ENCODE data around the gene CCDC127.

CCDC127 gene

DNA sequence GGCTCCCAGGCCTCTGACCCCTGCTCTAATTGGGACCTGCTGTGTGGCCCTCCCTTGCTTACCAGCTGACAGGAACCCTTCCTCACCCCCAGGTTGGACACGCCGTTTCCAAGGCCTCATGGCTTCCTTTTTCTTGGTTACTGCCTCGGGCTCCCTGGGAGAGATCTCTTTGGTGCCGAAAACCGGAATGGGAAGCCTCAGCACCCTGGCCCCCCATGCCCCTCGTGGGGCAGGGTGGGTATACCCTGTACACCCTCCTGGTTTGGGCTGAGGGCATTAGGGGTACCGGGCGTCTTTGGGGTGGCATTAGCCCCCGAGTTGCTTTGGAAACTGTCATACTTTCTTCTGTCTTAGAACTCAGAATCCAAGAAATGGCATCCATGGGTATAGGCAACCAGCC, 36.8 kb downstream of the CCDC127 start:
- no peak for ATAC-seq
- no peak for TF ChIP-seq CSDC2 (CRISPR knock-in tag; IDR thresholded peaks at IDR 0.05)
- TF ChIP-seq ESRRG (CRISPR knock-in tag; IDR thresholded peaks at IDR 0.05) = no peak
- no peak for TF ChIP-seq TOX (CRISPR knock-in tag; IDR thresholded peaks at IDR 0.05; ENCODE audit: borderline replicate concordance)
- TF ChIP-seq PPARA (CRISPR knock-in tag; IDR thresholded peaks at IDR 0.05; ENCODE audit: borderline replicate concordance) = no peak
- no peak for TF ChIP-seq ZNF565 (CRISPR knock-in tag; conservative IDR thresholded peaks at IDR 0.05; ENCODE audit: low read depth)
- TF ChIP-seq SNAI2 (CRISPR knock-in tag; IDR thresholded peaks at IDR 0.05) = no peak
- TF ChIP-seq, protein P1, sequence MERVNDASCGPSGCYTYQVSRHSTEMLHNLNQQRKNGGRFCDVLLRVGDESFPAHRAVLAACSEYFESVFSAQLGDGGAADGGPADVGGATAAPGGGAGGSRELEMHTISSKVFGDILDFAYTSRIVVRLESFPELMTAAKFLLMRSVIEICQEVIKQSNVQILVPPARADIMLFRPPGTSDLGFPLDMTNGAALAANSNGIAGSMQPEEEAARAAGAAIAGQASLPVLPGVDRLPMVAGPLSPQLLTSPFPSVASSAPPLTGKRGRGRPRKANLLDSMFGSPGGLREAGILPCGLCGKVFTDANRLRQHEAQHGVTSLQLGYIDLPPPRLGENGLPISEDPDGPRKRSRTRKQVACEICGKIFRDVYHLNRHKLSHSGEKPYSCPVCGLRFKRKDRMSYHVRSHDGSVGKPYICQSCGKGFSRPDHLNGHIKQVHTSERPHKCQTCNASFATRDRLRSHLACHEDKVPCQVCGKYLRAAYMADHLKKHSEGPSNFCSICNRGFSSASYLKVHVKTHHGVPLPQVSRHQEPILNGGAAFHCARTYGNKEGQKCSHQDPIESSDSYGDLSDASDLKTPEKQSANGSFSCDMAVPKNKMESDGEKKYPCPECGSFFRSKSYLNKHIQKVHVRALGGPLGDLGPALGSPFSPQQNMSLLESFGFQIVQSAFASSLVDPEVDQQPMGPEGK (CRISPR knock-in tag; IDR thresholded peaks at IDR 0.05; ENCODE audit: borderline replicate concordance) = no peak
- no peak for TF ChIP-seq ARNTL (CRISPR knock-in tag; IDR thresholded peaks at IDR 0.05; ENCODE audit: borderline replicate concordance, low read depth)
- TF ChIP-seq, protein P2, sequence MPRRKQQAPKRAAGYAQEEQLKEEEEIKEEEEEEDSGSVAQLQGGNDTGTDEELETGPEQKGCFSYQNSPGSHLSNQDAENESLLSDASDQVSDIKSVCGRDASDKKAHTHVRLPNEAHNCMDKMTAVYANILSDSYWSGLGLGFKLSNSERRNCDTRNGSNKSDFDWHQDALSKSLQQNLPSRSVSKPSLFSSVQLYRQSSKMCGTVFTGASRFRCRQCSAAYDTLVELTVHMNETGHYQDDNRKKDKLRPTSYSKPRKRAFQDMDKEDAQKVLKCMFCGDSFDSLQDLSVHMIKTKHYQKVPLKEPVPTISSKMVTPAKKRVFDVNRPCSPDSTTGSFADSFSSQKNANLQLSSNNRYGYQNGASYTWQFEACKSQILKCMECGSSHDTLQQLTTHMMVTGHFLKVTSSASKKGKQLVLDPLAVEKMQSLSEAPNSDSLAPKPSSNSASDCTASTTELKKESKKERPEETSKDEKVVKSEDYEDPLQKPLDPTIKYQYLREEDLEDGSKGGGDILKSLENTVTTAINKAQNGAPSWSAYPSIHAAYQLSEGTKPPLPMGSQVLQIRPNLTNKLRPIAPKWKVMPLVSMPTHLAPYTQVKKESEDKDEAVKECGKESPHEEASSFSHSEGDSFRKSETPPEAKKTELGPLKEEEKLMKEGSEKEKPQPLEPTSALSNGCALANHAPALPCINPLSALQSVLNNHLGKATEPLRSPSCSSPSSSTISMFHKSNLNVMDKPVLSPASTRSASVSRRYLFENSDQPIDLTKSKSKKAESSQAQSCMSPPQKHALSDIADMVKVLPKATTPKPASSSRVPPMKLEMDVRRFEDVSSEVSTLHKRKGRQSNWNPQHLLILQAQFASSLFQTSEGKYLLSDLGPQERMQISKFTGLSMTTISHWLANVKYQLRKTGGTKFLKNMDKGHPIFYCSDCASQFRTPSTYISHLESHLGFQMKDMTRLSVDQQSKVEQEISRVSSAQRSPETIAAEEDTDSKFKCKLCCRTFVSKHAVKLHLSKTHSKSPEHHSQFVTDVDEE (CRISPR knock-in tag; IDR thresholded peaks at IDR 0.05) = no peak
- TF ChIP-seq ZC3H10 (CRISPR knock-in tag; IDR thresholded peaks at IDR 0.05) = no peak
- TF ChIP-seq, protein P3, sequence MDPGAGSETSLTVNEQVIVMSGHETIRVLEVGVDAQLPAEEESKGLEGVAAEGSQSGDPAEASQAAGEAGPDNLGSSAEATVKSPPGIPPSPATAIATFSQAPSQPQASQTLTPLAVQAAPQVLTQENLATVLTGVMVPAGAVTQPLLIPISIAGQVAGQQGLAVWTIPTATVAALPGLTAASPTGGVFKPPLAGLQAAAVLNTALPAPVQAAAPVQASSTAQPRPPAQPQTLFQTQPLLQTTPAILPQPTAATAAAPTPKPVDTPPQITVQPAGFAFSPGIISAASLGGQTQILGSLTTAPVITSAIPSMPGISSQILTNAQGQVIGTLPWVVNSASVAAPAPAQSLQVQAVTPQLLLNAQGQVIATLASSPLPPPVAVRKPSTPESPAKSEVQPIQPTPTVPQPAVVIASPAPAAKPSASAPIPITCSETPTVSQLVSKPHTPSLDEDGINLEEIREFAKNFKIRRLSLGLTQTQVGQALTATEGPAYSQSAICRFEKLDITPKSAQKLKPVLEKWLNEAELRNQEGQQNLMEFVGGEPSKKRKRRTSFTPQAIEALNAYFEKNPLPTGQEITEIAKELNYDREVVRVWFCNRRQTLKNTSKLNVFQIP (CRISPR knock-in tag; IDR thresholded peaks at IDR 0.05; ENCODE audit: borderline replicate concordance, low read depth) = no peak
- TF ChIP-seq GLIS3 (CRISPR knock-in tag; IDR thresholded peaks at IDR 0.05) = no peak
- no peak for TF ChIP-seq ZNF70 (CRISPR knock-in tag; IDR thresholded peaks at IDR 0.05)
- TF ChIP-seq ZFP30 (CRISPR knock-in tag; IDR thresholded peaks at IDR 0.05) = no peak
- TF ChIP-seq, protein P4, sequence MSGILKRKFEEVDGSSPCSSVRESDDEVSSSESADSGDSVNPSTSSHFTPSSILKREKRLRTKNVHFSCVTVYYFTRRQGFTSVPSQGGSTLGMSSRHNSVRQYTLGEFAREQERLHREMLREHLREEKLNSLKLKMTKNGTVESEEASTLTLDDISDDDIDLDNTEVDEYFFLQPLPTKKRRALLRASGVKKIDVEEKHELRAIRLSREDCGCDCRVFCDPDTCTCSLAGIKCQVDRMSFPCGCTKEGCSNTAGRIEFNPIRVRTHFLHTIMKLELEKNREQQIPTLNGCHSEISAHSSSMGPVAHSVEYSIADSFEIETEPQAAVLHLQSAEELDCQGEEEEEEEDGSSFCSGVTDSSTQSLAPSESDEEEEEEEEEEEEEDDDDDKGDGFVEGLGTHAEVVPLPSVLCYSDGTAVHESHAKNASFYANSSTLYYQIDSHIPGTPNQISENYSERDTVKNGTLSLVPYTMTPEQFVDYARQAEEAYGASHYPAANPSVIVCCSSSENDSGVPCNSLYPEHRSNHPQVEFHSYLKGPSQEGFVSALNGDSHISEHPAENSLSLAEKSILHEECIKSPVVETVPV (CRISPR knock-in tag; IDR thresholded peaks at IDR 0.05) = no peak
- no peak for TF ChIP-seq ZNF8 (CRISPR knock-in tag; IDR thresholded peaks at IDR 0.05)
- TF ChIP-seq TCF4 (CRISPR knock-in tag; IDR thresholded peaks at IDR 0.05; ENCODE audit: borderline replicate concordance) = no peak

DNA sequence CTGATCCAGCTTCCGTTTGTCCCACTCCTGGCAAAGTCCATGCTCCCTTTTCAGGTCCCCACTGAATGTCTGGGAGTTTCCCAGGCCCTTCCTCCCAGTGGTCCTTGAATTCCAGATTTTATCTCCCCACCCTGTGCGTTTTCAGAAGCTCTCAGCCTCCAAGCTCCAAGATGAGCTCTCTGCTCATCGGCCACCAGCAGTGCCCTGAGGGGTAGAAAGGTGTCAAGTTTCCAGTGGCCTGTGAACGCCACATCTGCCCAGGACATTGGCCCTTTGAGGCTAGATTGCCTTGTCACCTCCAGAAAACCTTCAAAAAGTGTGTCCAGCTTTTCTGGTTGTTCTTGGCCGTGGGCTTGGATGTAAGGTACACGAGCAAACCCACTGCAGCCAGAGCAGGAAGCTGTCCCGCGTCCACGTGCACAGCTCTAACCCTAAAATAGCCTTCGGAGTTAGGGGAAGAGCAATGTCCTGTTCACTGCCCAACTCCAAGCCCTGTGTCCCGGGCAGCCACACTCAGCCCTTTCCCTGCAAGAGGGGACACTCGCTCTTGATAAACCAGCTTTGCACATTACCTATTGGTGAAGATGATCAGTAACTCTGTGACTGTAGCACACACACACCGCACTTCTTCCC, 37.6 kb downstream of the CCDC127 start:
- TF ChIP-seq BACH2 (CRISPR knock-in tag; IDR thresholded peaks at IDR 0.05; ENCODE audit: borderline replicate concordance) (no peak), ZNF565 (CRISPR knock-in tag; conservative IDR thresholded peaks at IDR 0.05; ENCODE audit: low read depth) (no peak)
- TF ChIP-seq, protein P2 (CRISPR knock-in tag; IDR thresholded peaks at IDR 0.05) = no peak
- TF ChIP-seq, protein P4 (CRISPR knock-in tag; IDR thresholded peaks at IDR 0.05) = no peak
- TF ChIP-seq, protein P5, sequence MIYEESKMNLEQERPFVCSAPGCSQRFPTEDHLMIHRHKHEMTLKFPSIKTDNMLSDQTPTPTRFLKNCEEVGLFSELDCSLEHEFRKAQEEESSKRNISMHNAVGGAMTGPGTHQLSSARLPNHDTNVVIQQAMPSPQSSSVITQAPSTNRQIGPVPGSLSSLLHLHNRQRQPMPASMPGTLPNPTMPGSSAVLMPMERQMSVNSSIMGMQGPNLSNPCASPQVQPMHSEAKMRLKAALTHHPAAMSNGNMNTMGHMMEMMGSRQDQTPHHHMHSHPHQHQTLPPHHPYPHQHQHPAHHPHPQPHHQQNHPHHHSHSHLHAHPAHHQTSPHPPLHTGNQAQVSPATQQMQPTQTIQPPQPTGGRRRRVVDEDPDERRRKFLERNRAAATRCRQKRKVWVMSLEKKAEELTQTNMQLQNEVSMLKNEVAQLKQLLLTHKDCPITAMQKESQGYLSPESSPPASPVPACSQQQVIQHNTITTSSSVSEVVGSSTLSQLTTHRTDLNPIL (CRISPR knock-in tag; IDR thresholded peaks at IDR 0.05; ENCODE audit: low read depth) = no peak
- no peak for ATAC-seq
